HPDE6-E6E7 (cell line): ENCODE data around the gene TMEM119.
"Not testable (repeated sequence)": the region's sequence is repeated elsewhere in the genome, so short reads cannot be mapped to it uniquely, and the experiment has no call there.

ENCODE experiments used
- DNase-seq: peaks from one replicate; pipeline ENCODE4 v3.0.0; 2011; ENCODE audit warnings: missing footprints; ENCODE audit errors: extremely low spot score

TMEM119 gene

DNA sequence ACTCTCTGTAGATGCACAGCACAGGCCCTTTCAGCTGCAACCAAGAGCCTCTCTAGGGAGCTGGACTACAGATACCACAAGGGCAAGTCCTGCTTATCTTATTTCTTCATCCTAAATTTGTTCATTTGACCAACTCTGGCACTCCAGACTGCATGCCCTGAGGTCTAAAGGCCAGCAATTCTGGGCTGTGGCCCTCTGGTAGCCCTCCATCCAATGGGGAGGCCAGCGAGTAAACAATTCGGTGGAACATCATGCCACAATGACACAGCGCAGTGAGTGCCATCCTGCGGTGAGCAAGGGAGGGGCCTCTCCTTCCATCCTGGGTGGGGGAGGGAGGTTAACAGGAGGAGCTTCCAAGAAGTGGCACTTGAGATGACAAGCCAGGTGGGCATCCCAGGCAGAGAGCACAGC is 36.5 kb upstream of the TMEM119 start:
- no peak for DNase-seq

DNA sequence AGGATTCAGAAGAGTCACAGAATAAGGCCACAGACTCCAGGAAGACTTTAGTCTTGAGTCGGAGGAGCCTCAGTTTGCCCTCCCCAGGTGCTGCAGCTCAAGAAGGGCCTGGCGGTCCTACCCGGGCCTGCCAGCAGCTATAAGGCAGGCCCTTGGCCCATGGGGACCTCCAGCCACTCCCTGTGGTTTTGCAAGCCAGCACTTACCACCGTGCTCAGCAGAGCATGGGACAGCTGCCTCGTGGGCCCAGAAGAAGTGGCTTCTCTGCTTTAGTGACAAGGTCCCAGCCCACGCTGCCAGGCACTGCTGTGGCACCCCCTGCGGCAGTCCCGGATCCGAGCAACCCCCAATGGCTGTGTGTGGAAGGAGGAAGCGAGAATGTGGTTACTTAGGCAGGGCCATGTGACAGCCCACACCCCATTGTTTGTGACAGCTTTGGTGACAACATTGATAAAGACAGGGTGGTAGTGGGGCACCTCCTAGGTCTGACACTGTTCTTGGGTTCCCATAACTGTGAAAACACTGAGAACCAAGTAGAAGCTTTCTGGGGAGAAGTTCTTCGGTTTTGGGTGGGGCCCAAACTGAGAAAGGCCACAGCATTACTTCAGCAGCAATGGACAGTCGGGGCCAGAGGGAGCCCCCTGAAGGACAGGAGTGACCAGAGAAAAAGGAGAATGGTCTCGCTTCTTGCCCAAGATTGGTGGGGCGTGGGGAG is 35.8 kb upstream of the TMEM119 start, which contains the start of gene SELPLG:
Gene SELPLG, minus strand, starts transcription at position 361 of the 715 bp plus-strand sequence. CDS start 9,587 bp downstream, outside the sequence.
- no peak for DNase-seq

DNA sequence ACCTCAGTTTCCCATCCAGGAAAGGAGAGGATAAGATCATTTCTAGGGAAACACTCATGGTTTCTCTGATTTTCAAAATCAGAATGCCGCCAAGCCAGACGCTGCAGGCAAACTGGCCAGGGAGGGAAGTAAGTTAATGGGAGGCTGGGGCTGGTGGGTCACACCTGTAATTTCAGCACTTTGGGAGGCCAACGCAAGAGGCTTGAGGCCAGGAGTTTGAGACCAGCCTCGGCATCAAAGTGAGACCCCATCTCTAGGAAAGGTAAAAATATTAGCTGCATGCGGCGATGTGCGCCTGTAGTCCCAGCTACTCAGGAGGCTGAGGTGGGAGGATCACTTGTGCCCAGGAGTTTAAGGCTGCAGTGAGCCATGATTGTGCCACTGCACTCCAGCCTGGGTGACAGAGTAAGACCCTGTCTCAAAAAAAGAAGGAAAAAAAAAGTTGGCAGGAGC is 35.2 kb upstream of the TMEM119 start:
- DNase-seq, result no peak

DNA sequence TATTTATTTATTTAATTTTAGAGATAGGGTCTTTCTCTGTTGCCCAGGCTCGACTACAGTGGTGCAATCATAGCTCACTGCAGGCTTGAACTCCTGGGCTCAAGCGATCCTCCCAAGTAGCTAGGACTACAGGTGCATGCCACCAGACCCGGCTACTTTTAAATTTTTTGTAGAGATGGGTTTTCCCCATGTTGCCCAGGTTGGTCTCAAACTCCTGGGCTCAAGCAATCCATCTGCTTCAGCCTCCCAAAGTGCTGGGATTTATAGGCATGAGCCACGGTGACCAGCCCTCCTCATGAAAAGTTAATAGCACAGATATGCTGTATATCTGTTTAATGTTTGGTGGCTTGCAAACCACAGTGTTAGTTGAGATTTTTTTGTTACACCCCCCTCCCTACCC is 33.4 kb upstream of the TMEM119 start:
- not testable (repeated sequence) for DNase-seq

DNA sequence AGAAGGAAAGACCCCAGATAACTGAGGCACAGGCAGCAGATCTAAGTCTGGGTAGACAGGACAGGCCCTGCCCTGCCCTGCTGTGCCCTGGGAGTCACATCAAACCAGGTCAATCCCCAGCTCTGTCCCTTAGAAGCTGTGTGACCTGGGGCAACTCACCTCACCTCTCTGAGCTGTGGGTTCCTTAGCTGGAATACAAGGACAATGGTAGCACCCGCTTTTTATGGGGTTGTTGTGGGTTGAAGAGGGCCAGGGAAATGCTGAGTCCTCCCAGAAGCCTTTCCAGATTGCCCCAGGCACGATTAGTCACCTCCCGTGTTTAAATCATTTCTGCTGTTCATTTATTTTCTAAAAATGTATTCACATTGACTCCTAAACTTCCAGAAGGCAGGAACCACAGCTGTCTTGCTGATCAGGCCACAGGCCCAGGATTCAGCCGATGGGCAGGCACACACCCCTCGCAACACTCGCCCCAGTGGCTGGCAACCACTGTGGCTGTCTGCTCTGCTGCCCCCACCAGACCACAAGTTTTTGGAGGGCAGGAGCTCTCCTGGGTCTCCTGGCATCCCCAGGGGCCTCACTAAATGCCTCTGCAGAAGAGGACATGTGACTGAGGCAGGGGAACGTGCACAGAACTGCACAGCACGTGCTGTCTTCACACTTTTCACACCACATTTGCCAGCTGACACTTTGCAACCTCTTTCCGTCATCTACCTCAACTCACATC is 32.8 kb upstream of the TMEM119 start:
- peak; percentile 66 for DNase-seq

DNA sequence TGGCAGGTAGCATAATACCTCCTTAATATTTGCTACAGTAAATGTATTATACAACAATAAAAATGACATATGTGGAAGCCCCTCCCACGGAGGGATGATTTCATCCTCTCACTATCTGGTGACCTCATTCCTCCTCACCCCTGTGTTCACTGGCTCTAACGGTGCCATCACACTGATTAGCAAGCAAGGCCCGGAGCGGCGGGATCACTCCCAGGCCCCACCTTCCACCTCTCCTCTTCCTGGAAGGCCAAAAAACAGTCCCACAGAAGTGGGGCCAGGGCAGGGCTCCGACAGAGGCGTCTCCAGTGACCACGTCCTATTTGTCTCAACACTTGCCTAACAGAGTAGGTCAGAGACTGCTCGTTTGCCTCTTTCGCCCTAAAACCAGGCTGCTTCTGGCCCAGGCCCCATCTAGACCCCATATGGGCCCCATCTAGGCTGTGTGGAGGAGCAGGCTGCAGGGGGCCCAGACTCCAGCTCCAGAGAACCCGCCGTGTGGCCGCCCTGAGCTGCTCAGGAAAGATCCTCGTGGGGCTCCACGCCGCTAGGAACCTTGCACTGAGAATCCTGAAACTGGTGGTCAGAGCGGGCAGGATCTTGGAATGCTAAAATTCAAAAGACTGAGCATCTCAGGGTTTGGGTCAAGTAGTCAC is 32.1 kb upstream of the TMEM119 start:
- DNase-seq, result peak; percentile 69

GRCh38 chr12:108629151-108629550 is 31.3 kb upstream of the TMEM119 start:
- no peak for DNase-seq

GRCh38 chr12:108627134-108627920 is 29.4 kb upstream of the TMEM119 start:
- DNase-seq, result no peak

DNA sequence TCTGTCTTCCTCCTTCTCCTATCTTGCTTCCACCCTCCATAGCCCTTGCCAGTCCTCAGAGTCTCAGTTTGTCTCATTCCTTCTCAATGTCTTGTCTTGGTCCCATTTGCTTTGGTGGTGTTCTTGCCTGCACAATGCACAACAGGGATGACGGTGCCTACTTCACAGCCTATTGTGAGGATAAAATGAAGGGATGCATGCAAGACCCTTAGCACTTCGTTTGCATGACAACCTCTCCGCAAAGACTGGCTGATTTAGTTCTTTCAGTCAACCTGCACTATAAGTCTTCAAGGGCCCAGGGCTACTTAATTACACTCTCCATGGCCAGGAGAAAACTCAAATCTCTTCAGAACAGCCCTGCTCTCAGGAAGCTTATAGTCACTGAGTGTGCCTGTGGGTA is 27.3 kb upstream of the TMEM119 start:
- no peak for DNase-seq

DNA sequence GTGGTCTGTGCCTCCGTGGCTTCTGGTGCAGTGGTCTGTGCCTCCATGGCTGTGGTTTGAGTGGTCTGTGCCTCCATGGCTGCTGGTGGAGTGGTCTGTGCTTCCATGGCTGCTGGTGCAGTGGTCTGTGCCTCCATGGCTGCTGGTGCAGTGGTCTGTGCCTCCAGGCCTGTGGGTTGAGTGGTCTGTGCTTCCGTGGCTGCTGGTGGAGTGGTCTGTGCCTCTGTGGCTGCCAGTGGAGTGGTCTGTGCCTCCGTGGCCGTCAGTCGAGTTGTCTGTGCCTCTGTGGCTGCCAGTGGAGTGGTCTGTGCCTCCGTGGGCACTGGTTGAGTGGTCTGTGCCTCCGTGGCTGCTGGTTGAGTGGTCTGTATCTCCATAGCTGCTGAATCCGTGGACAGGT is 25.7 kb upstream of the TMEM119 start:
- no peak for DNase-seq

- DNase-seq, result no peak
Measured at GRCh38 chr12:108622921-108623514, 25.1 kb upstream of the TMEM119 start.

GRCh38 chr12:108622421-108622820 is 24.5 kb upstream of the TMEM119 start:
- DNase-seq, result no peak

- DNase-seq, result no peak
Measured at GRCh38 chr12:108621161-108621560, 23.3 kb upstream of the TMEM119 start.

GRCh38 chr12:108620236-108620879 is 22.5 kb upstream of the TMEM119 start:
- DNase-seq, result no peak

DNA sequence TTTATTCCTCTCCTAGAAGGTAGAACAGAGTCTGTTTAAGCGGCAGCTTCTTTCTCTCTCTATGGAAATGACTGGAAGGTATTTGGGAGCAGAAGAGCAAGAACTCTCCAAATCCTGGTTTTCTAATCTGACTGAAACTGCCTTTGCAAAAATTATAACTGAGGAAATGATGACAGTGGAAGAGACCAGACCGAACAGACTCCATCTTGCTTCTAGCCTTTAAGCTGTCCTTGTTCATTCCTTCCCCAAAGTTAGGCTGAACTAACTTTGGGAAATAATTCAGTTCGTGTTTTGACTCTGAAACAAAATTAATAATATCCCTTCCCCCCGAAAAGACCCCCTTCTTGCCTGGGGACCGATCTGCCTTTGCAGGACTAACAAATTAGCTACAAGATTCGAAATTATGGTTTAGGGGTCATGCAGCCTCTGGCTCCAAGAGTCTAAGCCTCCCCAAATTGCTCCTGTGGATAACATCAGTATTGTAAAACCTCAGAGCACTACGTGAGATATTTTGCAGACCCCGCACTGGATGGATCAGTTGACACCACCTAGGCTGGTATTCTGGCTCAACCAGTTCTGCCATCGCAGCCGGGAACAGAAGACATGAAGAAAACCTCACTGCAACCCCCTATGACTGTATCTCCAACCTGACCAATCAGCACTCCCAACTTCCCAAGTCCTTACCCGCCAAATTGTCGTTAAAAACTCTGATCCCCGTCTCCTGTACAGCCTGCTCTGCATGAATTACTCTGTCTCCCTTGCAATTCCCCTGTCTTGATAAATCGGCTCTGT is 21.7 kb upstream of the TMEM119 start:
- no peak for DNase-seq

DNA sequence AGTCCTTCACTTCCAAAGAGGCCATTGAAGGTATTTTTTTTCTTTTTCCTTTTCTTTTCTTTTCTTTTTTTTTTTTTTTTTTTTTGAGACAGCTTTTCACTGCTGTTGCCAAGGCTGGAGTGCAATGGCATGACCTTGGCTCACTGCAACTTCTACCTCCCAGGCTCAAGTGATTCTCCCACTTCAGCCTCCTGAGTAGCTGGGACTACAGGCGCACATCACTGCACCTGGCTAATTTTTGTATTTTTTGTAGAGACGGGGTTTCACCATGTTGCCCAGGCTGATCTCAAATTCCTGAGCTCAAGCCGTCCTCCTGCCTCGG is 21.0 kb upstream of the TMEM119 start:
- not testable (repeated sequence) for DNase-seq

DNA sequence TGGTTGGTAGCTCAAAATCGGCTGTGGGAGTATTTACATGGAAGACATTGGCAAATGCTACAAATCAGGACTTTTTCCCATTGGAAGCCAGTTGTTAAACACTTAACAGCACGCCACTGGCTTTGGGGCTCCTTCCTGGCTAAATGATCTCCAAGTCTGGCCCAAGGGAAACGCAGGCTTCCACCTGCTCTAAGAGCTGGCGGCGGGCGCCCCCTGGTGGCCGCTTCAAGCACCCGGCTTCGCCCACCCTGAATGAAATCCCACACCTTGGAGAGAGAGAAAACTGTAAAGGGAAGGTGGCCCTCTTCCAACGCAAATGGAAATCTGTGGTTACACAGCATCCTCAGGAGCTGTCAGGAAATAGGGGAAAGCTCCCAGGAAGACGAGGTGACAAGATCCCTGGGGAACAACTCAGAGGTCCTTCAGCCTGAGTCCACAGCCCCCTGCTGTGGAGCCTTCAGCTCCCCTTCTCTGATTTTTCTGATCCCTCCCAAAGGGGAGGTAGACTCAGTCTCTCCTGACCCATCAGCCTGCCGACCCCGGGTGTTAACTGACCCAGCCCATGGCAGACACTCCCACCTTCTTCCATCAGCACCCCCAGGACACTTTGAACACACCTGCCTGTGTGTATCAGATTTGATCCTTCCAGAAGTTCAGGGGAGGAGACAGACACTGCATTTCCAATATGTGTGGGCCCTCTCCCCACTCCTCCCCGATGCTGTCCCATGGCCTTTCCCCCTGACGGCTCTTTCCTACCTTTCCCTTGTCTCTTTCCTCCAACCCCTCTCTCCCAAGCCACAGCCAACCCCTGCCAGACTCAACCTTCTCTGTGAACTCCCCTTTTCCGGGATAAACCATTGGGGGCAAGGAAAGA is 20.4 kb upstream of the TMEM119 start:
- DNase-seq, result peak; percentile 80

DNA sequence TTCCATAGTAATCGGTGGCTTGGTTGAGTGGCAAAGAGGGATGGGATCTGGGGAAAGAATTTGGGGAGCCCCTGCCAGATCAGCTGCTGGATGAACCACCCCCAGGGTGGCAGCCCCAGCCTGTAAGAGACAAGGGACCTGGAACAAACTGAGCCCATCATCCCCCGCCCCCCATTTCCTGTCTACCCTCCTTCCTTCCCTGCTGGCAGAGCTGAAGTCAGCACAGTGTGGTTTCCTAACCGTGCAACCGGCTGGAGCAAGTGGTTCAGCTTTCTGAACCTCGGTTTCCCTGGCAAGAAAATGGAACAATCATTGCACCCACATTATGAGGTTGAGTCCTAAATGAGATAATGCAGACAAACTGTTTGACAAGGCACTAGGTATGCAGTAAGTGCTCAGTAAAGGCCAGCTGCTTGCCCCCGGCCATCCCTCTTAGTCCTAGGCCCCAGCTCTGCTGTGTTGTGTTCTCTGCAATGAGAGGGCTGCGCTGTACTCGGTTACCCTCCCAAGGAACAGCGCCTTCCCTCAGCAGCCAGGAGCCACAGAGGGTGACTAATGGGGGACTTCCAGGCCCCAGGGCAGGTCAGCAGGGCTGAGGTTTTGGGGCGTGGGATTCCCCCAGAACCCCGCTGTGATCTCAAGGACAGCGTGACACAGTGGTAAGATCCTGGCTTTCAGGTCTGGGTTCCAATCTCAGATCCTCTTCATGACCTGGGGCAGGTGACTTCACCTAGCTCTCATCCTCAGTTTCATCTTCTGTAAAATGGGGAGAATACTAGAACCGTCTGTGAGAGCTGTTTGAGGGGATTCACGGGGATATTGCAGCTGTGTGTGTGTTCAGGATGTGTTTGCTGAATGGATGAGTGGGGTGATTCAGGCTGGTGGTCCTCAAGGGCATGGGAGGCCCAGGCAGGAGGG is 19.3 kb upstream of the TMEM119 start:
- no peak for DNase-seq
